HTERT RPE-1 (cell line): ENCODE measurements around the gene TBPL2.
"Not testable (repeated sequence)": the region's sequence is repeated elsewhere in the genome, so short reads cannot be mapped to it uniquely, and the experiment has no call there.

Source experiments
- in situ Hi-C: fragments of 300-500 bp; cut with MboI; formaldehyde crosslinking; loops from 4 replicates; pipeline ENCODE4 v1.14.3; 2020; ENCODE audit warnings: low sequenced_read_pairs

The TBPL2 gene

GRCh38 chr14:55411426-55412389 lies 28.7 kb downstream of the TBPL2 start, which contains the start of gene ATG14:
ATG14 (minus strand) TSS chr14:55411830; CDS start chr14:55411822, 8 bp downstream.
- in situ Hi-C loops: no loop called here

- in situ Hi-C loops: no loop called here
These were observed 29.5 kb downstream of the TBPL2 start for GRCh38 chr14:55410876-55411275.

- in situ Hi-C loops: no loop called here
These were observed 36.1 kb downstream of the TBPL2 start for GRCh38 chr14:55404173-55404854.

- in situ Hi-C loops: no loop called here
These were observed 38.7 kb downstream of the TBPL2 start for GRCh38 chr14:55401751-55402150.

GRCh38 chr14:55399852-55400251 lies 40.6 kb downstream of the TBPL2 start:
- in situ Hi-C loops: no loop called here

GRCh38 chr14:55399183-55399582 lies 41.2 kb downstream of the TBPL2 start:
- in situ Hi-C loops: no loop called here

- in situ Hi-C loops: no loop called here
These were observed 41.7 kb downstream of the TBPL2 start for GRCh38 chr14:55398679-55399078.

- in situ Hi-C loops: no loop called here
These were observed 51.1 kb downstream of the TBPL2 start for GRCh38 chr14:55389330-55389729.

GRCh38 chr14:55388160-55388559 lies 52.3 kb downstream of the TBPL2 start:
- in situ Hi-C loops: no loop called here

GRCh38 chr14:55387121-55387520 lies 53.3 kb downstream of the TBPL2 start:
- in situ Hi-C loops: no loop called here

GRCh38 chr14:55386037-55386808 lies 54.2 kb downstream of the TBPL2 start:
- in situ Hi-C loops: no loop called here

- in situ Hi-C loops: no loop called here
These were observed 55.9 kb downstream of the TBPL2 start for GRCh38 chr14:55384536-55384935.

- in situ Hi-C loops: no loop called here
These were observed 56.8 kb downstream of the TBPL2 start for GRCh38 chr14:55383541-55384140.

- in situ Hi-C loops: not testable (repeated sequence)
These were observed 57.4 kb downstream of the TBPL2 start for GRCh38 chr14:55383056-55383466.

- in situ Hi-C loops: no loop called here
These were observed 57.9 kb downstream of the TBPL2 start for GRCh38 chr14:55382483-55382882.

GRCh38 chr14:55381561-55381960 lies 58.9 kb downstream of the TBPL2 start:
- in situ Hi-C loops: no loop called here

- in situ Hi-C loops: no loop called here
These were observed 59.4 kb downstream of the TBPL2 start for GRCh38 chr14:55381040-55381439.

- in situ Hi-C loops: no loop called here
These were observed 63.2 kb downstream of the TBPL2 start for GRCh38 chr14:55377236-55377635.

- in situ Hi-C loops: no loop called here
These were observed 65.6 kb downstream of the TBPL2 start for GRCh38 chr14:55374771-55375170.

- in situ Hi-C loops: no loop called here
These were observed 66.4 kb downstream of the TBPL2 start for GRCh38 chr14:55373784-55374705.
